HuH-7.5 (cell line): ENCODE results near the gene MAPK4.

Experiments used
- DNase-seq: peaks from one replicate; pipeline ENCODE4 v3.0.0; 2011; ENCODE audit warnings: low spot score

The MAPK4 gene

GRCh38 chr18:50623694-50624352 lies 63.9 kb downstream of the MAPK4 start:
- DNase-seq, result no peak

- no peak for DNase-seq
Observed at GRCh38 chr18:50624981-50625380, 65.1 kb downstream of the MAPK4 start.

GRCh38 chr18:50626317-50626716 lies 66.4 kb downstream of the MAPK4 start:
- DNase-seq, result no peak

- no peak for DNase-seq
Observed at GRCh38 chr18:50627594-50628532, 68.0 kb downstream of the MAPK4 start.

- DNase-seq, result no peak
Observed at GRCh38 chr18:50628533-50628905, 68.6 kb downstream of the MAPK4 start.

- DNase-seq, result no peak
Observed at GRCh38 chr18:50629148-50629631, 69.3 kb downstream of the MAPK4 start.

GRCh38 chr18:50630895-50631294 lies 71.0 kb downstream of the MAPK4 start:
- DNase-seq, result no peak

GRCh38 chr18:50632895-50633515 lies 73.1 kb downstream of the MAPK4 start:
- DNase-seq, result no peak

- no peak for DNase-seq
Observed at GRCh38 chr18:50633992-50634391, 74.1 kb downstream of the MAPK4 start.

GRCh38 chr18:50636366-50637057 lies 76.6 kb downstream of the MAPK4 start:
- DNase-seq, result no peak

- no peak for DNase-seq
Observed at GRCh38 chr18:50638016-50638883, 78.4 kb downstream of the MAPK4 start.

GRCh38 chr18:50638884-50639420 lies 79.1 kb downstream of the MAPK4 start:
- no peak for DNase-seq

GRCh38 chr18:50639711-50640110 lies 79.8 kb downstream of the MAPK4 start:
- DNase-seq, result no peak

GRCh38 chr18:50642439-50642838 lies 82.6 kb downstream of the MAPK4 start:
- DNase-seq, result no peak

- no peak for DNase-seq
Observed at GRCh38 chr18:50644146-50644545, 84.3 kb downstream of the MAPK4 start.

GRCh38 chr18:50644807-50645206 lies 84.9 kb downstream of the MAPK4 start:
- no peak for DNase-seq

GRCh38 chr18:50647237-50647636 lies 87.3 kb downstream of the MAPK4 start:
- no peak for DNase-seq

GRCh38 chr18:50647792-50648191 lies 87.9 kb downstream of the MAPK4 start:
- DNase-seq, result no peak

- no peak for DNase-seq
Observed at GRCh38 chr18:50649821-50650220, 89.9 kb downstream of the MAPK4 start.

GRCh38 chr18:50651334-50651733 lies 91.4 kb downstream of the MAPK4 start:
- no peak for DNase-seq
